ENCODE measurements around the gene KDM4C.

Gene KDM4C

GRCh38 chr9:7089406-7090193 is 331.8 kb downstream of the KDM4C start:
- H3K4me3 ChIP-seq (ENCODE audit: low read depth, low read length), result no peak overlapping the region

- no peak overlapping the region for H3K4me3 ChIP-seq (ENCODE audit: low read depth, low read length)
These were observed 335.3 kb downstream of the KDM4C start for GRCh38 chr9:7093040-7093439.

- no peak overlapping the region for H3K4me3 ChIP-seq (ENCODE audit: low read depth, low read length)
These were observed 336.3 kb downstream of the KDM4C start for GRCh38 chr9:7094052-7094451.

- no peak overlapping the region for H3K4me3 ChIP-seq (ENCODE audit: low read depth, low read length)
These were observed 336.8 kb downstream of the KDM4C start for GRCh38 chr9:7094576-7094975.

- no peak overlapping the region for H3K4me3 ChIP-seq (ENCODE audit: low read depth, low read length)
These were observed 337.3 kb downstream of the KDM4C start for GRCh38 chr9:7095058-7095457.

GRCh38 chr9:7097040-7097715 is 339.4 kb downstream of the KDM4C start:
- H3K4me3 ChIP-seq (ENCODE audit: low read depth, low read length), result no peak overlapping the region

- no peak overlapping the region for H3K4me3 ChIP-seq (ENCODE audit: low read depth, low read length)
These were observed 340.3 kb downstream of the KDM4C start for GRCh38 chr9:7097785-7098752.

GRCh38 chr9:7103367-7103766 is 345.6 kb downstream of the KDM4C start:
- H3K4me3 ChIP-seq (ENCODE audit: low read depth, low read length), result no peak overlapping the region

- H3K4me3 ChIP-seq (ENCODE audit: low read depth, low read length), result no peak overlapping the region
These were observed 346.0 kb downstream of the KDM4C start for GRCh38 chr9:7103771-7104170.

GRCh38 chr9:7104625-7105024 is 346.9 kb downstream of the KDM4C start:
- no peak overlapping the region for H3K4me3 ChIP-seq (ENCODE audit: low read depth, low read length)

- H3K4me3 ChIP-seq (ENCODE audit: low read depth, low read length), result no peak overlapping the region
These were observed 347.3 kb downstream of the KDM4C start for GRCh38 chr9:7105095-7105494.

- no peak overlapping the region for H3K4me3 ChIP-seq (ENCODE audit: low read depth, low read length)
These were observed 351.2 kb downstream of the KDM4C start for GRCh38 chr9:7108936-7109335.

- H3K4me3 ChIP-seq (ENCODE audit: low read depth, low read length), result no peak overlapping the region
These were observed 353.6 kb downstream of the KDM4C start for GRCh38 chr9:7111413-7111812.

- H3K4me3 ChIP-seq (ENCODE audit: low read depth, low read length), result no peak overlapping the region
These were observed 357.8 kb downstream of the KDM4C start for GRCh38 chr9:7115606-7116005.

- no peak overlapping the region for H3K4me3 ChIP-seq (ENCODE audit: low read depth, low read length)
These were observed 360.1 kb downstream of the KDM4C start for GRCh38 chr9:7117676-7118561.

- no peak overlapping the region for H3K4me3 ChIP-seq (ENCODE audit: low read depth, low read length)
These were observed 360.9 kb downstream of the KDM4C start for GRCh38 chr9:7118633-7119032.

GRCh38 chr9:7119612-7120011 is 361.8 kb downstream of the KDM4C start:
- no peak overlapping the region for H3K4me3 ChIP-seq (ENCODE audit: low read depth, low read length)

GRCh38 chr9:7121055-7121454 is 363.3 kb downstream of the KDM4C start:
- no peak overlapping the region for H3K4me3 ChIP-seq (ENCODE audit: low read depth, low read length)

GRCh38 chr9:7121664-7122063 is 363.9 kb downstream of the KDM4C start:
- no peak overlapping the region for H3K4me3 ChIP-seq (ENCODE audit: low read depth, low read length)

GRCh38 chr9:7123743-7124142 is 366.0 kb downstream of the KDM4C start:
- no peak overlapping the region for H3K4me3 ChIP-seq (ENCODE audit: low read depth, low read length)

Data from iPS-11a (cell line).